SIG-M5 (cell line): ENCODE data around the gene STX8.
"Not testable (repeated sequence)": the region's sequence is repeated elsewhere in the genome, so short reads cannot be mapped to it uniquely, and the experiment has no call there.

Source experiments
- DNase-seq: peaks from one replicate; lab custom pipeline; 2025; lab: John Stamatoyannopoulos, UW

STX8 gene

GRCh38 chr17:9554715-9555114 lies 20.9 kb downstream of the STX8 start:
- DNase-seq, result not testable (repeated sequence)

- no peak for DNase-seq
Measured at GRCh38 chr17:9553596-9553995, 22.0 kb downstream of the STX8 start.

GRCh38 chr17:9553181-9553580 lies 22.4 kb downstream of the STX8 start:
- DNase-seq, result no peak

- no peak for DNase-seq
Measured at GRCh38 chr17:9549215-9549614, 26.4 kb downstream of the STX8 start.

GRCh38 chr17:9544221-9544620 lies 31.4 kb downstream of the STX8 start:
- no peak for DNase-seq

GRCh38 chr17:9541718-9542117 lies 33.9 kb downstream of the STX8 start:
- no peak for DNase-seq

GRCh38 chr17:9538626-9539025 lies 37.0 kb downstream of the STX8 start:
- no peak for DNase-seq

GRCh38 chr17:9537177-9537776 lies 38.3 kb downstream of the STX8 start:
- no peak for DNase-seq

GRCh38 chr17:9536061-9536460 lies 39.6 kb downstream of the STX8 start:
- no peak for DNase-seq

- no peak for DNase-seq
Measured at GRCh38 chr17:9533441-9533840, 42.2 kb downstream of the STX8 start.

GRCh38 chr17:9532715-9533114 lies 42.9 kb downstream of the STX8 start:
- no peak for DNase-seq

GRCh38 chr17:9531034-9531433 lies 44.6 kb downstream of the STX8 start:
- DNase-seq, result no peak

GRCh38 chr17:9529033-9529700 lies 46.5 kb downstream of the STX8 start:
- DNase-seq, result no peak

GRCh38 chr17:9527788-9528187 lies 47.8 kb downstream of the STX8 start:
- no peak for DNase-seq

GRCh38 chr17:9522074-9522473 lies 53.5 kb downstream of the STX8 start:
- no peak for DNase-seq

- no peak for DNase-seq
Measured at GRCh38 chr17:9521062-9521461, 54.6 kb downstream of the STX8 start.

- no peak for DNase-seq
Measured at GRCh38 chr17:9520649-9521048, 55.0 kb downstream of the STX8 start.

- no peak for DNase-seq
Measured at GRCh38 chr17:9519583-9520272, 55.9 kb downstream of the STX8 start.

- DNase-seq, result no peak
Measured at GRCh38 chr17:9517396-9517795, 58.2 kb downstream of the STX8 start.

- DNase-seq, result no peak
Measured at GRCh38 chr17:9513266-9513665, 62.4 kb downstream of the STX8 start.

GRCh38 chr17:9512323-9513168 lies 63.1 kb downstream of the STX8 start:
- no peak for DNase-seq

GRCh38 chr17:9509236-9509816 lies 66.3 kb downstream of the STX8 start:
- no peak for DNase-seq
